Limb (tissue), 2 donors: Measurements from ENCODE around the gene ANO2.

ENCODE experiments used
- DNase-seq, 2 donors: peaks; one replicate each; pipeline ENCODE4 v3.0.0-alpha.2; 2016; ENCODE audit errors: extremely low spot score in 2 of 2

ANO2 gene

DNA sequence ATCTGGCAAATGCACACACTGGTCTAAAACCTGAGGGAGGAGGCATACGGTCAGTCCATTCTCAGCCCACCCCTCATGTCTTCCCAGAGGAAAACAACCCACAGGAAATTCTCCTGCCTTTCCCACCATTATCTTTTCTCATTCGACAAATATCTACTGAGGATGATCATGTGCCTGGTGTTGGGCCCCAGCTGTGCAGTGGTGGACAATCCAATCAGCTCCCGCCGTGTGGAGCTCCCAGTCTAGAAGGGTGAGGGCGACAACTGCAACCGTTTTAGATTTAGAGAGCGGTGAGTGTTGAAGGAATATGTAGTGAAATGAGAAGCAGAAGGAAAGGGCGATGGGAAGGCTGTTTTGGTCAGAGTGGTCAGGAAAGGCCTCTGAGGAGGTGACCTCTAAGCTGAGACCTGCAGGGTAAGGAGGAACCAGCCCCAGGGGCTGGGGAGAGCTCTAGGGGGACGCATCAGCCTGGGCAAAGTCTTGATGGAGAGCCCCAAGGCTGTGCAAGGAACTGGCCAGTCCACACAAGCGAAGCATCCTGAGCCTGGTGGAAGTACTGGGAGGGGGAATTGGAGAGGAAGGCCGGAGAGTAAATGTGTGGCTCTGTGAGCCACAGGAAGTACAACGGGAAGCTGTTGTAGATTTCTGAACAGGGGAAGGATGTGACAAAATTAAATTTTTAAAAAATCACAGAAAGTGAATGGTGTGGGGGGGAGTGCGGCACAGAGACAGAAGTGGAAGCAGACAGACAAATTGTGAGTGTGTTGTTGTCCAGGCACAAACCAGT is 320.4 kb downstream of the ANO2 start:
- no peak for DNase-seq

DNA sequence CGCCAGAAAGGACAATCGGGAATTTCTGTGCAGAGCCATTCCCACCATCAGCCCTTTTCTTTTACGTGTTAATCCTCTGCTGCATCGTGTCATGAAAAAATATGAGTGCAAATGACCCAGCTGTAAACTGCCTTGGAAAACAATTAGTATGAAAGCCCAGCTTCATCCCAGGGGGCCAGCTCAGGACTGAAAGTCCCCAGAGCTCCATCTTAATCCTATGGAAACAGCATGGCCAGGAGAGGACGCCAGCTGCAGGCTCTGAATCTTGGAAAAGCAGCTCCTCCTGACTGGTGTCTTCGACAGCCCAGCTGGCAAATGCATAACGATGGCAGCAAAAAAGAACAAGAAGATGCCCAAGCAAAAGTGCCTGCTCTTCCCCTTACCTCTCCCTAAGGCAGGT is 321.6 kb downstream of the ANO2 start:
- no peak for DNase-seq

- no peak for DNase-seq
Measured at GRCh38 chr12:5622280-5622679, 322.8 kb downstream of the ANO2 start.

GRCh38 chr12:5621329-5621728 is 323.7 kb downstream of the ANO2 start:
- no peak for DNase-seq

GRCh38 chr12:5620896-5621295 is 324.2 kb downstream of the ANO2 start:
- no peak for DNase-seq

DNA sequence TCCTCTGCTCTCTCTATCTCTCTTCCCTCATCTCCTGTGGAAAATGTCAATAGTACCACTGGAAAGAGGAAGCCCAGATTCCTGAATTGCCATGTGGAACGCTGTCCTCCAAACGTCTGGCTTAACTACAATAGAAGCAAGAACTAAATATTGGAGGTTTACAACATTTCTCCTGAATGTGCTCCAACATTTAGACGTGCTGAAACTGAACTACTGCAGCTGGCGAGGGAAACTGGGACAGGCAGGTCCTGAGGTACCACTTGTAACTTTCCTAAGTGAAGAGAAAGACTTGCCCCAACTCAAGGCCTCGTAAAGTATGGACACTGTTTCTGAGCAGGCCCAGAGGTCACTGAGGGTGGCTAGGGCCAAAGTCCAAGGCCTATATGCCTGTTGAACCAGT is 325.4 kb downstream of the ANO2 start:
- DNase-seq, result no peak

DNA sequence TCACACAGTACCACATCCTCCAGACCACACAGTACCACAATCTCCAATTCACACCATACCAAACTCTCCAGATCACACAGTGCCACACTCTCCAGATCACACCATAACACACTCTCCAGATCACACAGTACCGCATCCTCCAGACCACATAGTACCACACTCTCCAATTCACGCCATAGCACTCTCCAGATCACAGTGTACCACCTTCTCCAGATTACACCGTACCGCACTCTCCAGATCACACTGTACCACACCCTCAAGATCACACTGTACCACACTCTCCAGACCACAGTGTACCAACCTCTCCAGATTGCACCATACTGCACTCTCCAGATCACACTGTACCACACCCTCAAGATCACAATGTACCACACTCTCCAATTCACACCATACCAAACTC is 328.2 kb downstream of the ANO2 start:
- DNase-seq, result no peak

DNA sequence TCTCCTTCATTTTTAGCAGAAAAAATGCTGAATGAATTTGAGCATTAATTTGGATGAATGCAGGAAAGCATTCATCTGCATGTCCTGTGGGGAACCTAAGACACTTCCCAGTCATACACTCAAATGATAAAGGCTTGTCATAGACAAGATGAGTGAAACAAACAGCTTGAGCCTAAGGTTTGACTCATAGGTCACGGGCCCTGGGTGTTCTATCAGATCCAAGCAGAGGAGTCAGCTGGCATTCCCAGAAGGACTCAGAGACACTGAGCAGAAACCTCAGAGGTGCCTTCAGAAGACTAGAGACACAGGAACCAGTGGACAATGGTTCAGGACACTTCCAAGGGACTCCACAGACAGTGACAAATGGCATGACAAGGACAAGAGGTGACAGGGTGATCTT is 329.3 kb downstream of the ANO2 start:
- no peak for DNase-seq

- no peak for DNase-seq
Measured at GRCh38 chr12:5614256-5614655, 330.8 kb downstream of the ANO2 start.

- DNase-seq, result no peak
Measured at GRCh38 chr12:5612556-5613410, 332.3 kb downstream of the ANO2 start.

GRCh38 chr12:5611162-5611561 is 333.9 kb downstream of the ANO2 start:
- no peak for DNase-seq

GRCh38 chr12:5599378-5599777 is 345.7 kb downstream of the ANO2 start:
- no peak for DNase-seq

GRCh38 chr12:5593998-5594397 is 351.1 kb downstream of the ANO2 start:
- no peak for DNase-seq

DNA sequence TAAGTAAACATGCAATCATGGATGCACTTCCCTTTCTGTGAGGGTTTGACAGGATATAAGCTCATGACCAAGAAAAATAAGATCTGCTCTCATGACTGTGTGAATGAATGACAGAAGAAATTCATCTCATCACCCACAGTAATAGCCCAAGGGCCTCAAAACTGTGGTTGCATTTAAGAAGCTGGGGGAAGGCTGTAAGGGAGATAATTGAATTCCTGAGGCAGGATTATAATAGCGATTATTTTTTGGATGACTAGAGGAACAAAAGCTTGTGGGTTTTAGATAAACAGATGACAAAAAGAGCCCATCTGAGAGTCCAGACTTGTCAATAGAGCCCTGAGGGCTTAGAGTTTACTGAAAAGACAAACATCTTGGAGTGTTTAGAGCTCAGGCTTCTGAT is 352.0 kb downstream of the ANO2 start:
- no peak for DNase-seq

GRCh38 chr12:5592310-5592709 is 352.7 kb downstream of the ANO2 start:
- no peak for DNase-seq

- no peak for DNase-seq
Measured at GRCh38 chr12:5590316-5590715, 354.7 kb downstream of the ANO2 start.

DNA sequence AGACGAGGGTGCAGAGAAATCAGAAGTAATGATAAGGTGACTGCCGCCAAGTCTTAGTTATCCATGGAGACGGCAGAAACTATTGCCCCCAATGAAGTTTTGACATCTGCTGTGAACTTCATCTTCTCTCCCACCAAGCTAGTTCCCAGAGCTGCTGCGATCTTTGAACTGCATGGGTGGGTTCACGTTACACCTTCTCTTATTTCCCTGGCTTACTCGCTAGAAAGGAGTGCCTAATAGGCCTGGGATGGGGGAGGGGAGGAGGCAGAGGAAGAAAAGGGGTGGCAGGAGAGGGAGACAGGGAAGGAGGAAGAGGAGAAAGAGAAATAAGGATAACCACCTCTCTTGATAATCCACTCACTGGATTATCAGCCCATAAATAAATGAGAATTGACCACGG is 356.0 kb downstream of the ANO2 start:
- no peak for DNase-seq

- DNase-seq, result no peak
Measured at GRCh38 chr12:5588591-5588990, 356.5 kb downstream of the ANO2 start.

- no peak for DNase-seq
Measured at GRCh38 chr12:5588176-5588575, 356.9 kb downstream of the ANO2 start.

- DNase-seq, result peak in 1 of 2 donors; percentile 53
Measured at GRCh38 chr12:5587711-5588121, 357.3 kb downstream of the ANO2 start.

DNA sequence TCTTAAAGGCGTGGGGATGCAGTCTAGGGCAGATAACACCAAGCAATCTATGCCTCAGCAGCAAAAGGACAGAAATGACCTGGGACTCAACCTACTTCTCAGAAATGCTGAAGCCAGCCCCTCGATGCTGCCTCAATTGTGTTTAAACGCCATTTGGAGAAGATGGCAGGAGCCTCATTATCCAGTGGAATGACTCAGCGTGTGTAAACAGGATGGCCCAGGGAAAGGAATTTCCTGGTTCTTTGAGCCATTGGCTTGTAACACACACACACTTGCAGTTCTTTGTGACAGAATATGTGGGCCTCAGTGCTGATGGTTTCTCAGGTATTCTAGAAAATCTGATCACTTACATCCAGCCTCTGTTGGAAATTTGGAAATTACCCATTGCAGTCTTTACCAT is 358.9 kb downstream of the ANO2 start:
- no peak for DNase-seq

DNA sequence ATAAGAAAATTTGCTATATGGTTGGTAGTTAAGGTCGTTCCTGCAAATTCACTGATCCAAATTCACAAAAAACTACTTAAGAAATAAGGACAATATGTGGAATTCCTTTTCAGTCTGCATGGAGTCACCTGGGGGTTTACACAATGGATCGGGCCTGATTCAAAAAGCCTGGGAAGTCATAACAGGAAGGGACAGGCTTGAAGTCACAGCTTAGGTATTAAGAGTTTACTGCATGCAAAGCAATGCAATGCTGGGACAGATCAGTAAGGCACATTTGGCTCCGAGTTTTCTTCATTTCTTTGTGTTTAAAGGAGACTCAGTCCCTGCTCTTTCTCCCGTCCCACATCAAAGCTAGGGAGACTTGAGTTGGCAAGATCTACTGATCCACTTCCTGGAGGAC is 359.9 kb downstream of the ANO2 start:
- DNase-seq, result no peak
